GM19193 (cell line): Measurements from ENCODE around the gene MORN1.

Experiments used
- POLR2A ChIP-seq: IDR thresholded peaks from 4 replicates; pipeline ENCODE4 v1.6.1; 2011; ENCODE audit not compliant: insufficient read depth, insufficient read length; ENCODE audit errors: extremely low read depth

Gene MORN1

GRCh38 chr1:2391041-2391930, at the start of gene MORN1, which contains the start of gene RER1:
Gene MORN1 (minus strand): TSS chr1:2391554. CDS start chr1:2391533, 21 bp downstream.
Gene RER1 (plus strand): TSS chr1:2391841. CDS start chr1:2395791, 3,950 bp downstream.
- peak; percentile 85 for TF ChIP-seq POLR2A

GRCh38 chr1:2439369-2439768, 48.0 kb upstream of the MORN1 start:
- no peak for TF ChIP-seq POLR2A

GRCh38 chr1:2438641-2439040, 47.3 kb upstream of the MORN1 start:
- TF ChIP-seq POLR2A = no peak

- TF ChIP-seq POLR2A = no peak
Measured at GRCh38 chr1:2438038-2438437, 46.7 kb upstream of the MORN1 start.

- no peak for TF ChIP-seq POLR2A
Measured at GRCh38 chr1:2437617-2438016, 46.3 kb upstream of the MORN1 start.

GRCh38 chr1:2436876-2437275, 45.5 kb upstream of the MORN1 start:
- no peak for TF ChIP-seq POLR2A

GRCh38 chr1:2435746-2436355, 44.5 kb upstream of the MORN1 start:
- TF ChIP-seq POLR2A = no peak

- TF ChIP-seq POLR2A = no peak
Measured at GRCh38 chr1:2435091-2435490, 43.7 kb upstream of the MORN1 start.

- TF ChIP-seq POLR2A = no peak
Measured at GRCh38 chr1:2433936-2434655, 42.7 kb upstream of the MORN1 start.

- no peak for TF ChIP-seq POLR2A
Measured at GRCh38 chr1:2433196-2433595, 41.8 kb upstream of the MORN1 start.

- TF ChIP-seq POLR2A = no peak
Measured at GRCh38 chr1:2432441-2432844, 41.1 kb upstream of the MORN1 start.

- TF ChIP-seq POLR2A = no peak
Measured at GRCh38 chr1:2431518-2431917, 40.2 kb upstream of the MORN1 start.

- no peak for TF ChIP-seq POLR2A
Measured at GRCh38 chr1:2431103-2431502, 39.7 kb upstream of the MORN1 start.

GRCh38 chr1:2430592-2430973, 39.2 kb upstream of the MORN1 start:
- TF ChIP-seq POLR2A = no peak
